KMS-11 (cell line): ENCODE results near the gene SRGAP2C.
"Not testable (repeated sequence)": the region's sequence is repeated elsewhere in the genome, so short reads cannot be mapped to it uniquely, and the experiment has no call there.

ENCODE experiments used
- H2AFZ ChIP-seq: fragments of 200-600 bp; sonication (generic); 2 replicates; pipeline ENCODE4 v1.6.1; 2016; ENCODE audit warnings: antibody characterized with exemption, mixed run types, low read depth
- H3K27ac ChIP-seq: fragments of 200-600 bp; sonication (generic); 2 replicates; pipeline ENCODE4 v1.6.1; 2016; ENCODE audit warnings: mild to moderate bottlenecking, mixed run types
- H3K27me3 ChIP-seq: fragments of 200-600 bp; sonication (generic); 2 replicates; pipeline ENCODE4 v1.6.1; 2017; ENCODE audit warnings: mild to moderate bottlenecking, low read depth, mixed run types, moderate library complexity; ENCODE audit not compliant: insufficient read depth
- H3K36me3 ChIP-seq: fragments of 200-600 bp; sonication (generic); 2 replicates; pipeline ENCODE4 v1.6.1; 2017; ENCODE audit warnings: mild to moderate bottlenecking, mixed run types; ENCODE audit not compliant: insufficient read depth
- H3K4me1 ChIP-seq: fragments of 200-600 bp; sonication (generic); 2 replicates; pipeline ENCODE4 v1.6.1; 2016; ENCODE audit warnings: mild to moderate bottlenecking, low read depth, mixed run types; ENCODE audit not compliant: poor library complexity, severe bottlenecking
- H3K4me2 ChIP-seq: fragments of 200-600 bp; sonication (generic); 2 replicates; pipeline ENCODE4 v1.7.0; 2016; ENCODE audit warnings: mild to moderate bottlenecking, mixed run types
- H3K4me3 ChIP-seq: fragments of 200-600 bp; sonication (generic); IDR thresholded peaks from 2 replicates; pipeline ENCODE4 v1.6.1; 2017; ENCODE audit warnings: low read depth, low read length, mixed read lengths; ENCODE audit not compliant: insufficient read depth
- H3K79me2 ChIP-seq: fragments of 200-600 bp; sonication (generic); 2 replicates; pipeline ENCODE4 v1.6.1; 2016; ENCODE audit warnings: low read depth, mixed run types; ENCODE audit not compliant: insufficient read depth
- H3K9ac ChIP-seq: fragments of 200-600 bp; sonication (generic); 2 replicates; pipeline ENCODE4 v1.6.1; 2016; ENCODE audit warnings: mild to moderate bottlenecking, mixed run types
- H4K20me1 ChIP-seq: fragments of 200-600 bp; sonication (generic); 2 replicates; pipeline ENCODE4 v1.6.1; 2016; ENCODE audit warnings: mild to moderate bottlenecking, mixed run types; ENCODE audit not compliant: insufficient read depth

Gene SRGAP2C

DNA sequence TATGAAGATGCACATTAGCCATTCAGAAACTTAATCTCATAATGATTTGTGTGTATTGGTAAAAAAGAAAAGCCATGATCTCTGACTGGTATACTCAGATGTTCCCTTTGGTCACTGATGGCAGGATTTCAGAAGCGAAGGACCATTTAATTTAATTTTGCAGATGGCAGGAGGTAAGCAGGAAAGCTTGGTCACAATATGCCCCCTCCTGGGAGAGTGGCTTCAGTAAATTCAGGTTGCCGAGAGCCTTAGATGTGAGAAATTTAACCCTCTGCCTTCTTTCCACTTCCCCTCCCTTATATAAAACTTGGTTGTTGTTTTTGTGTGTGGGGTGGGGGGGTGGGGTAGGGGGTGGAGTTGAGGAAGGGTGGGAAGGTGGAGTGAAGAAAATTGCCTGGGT, 72.9 kb downstream of the SRGAP2C start:
- not testable (repeated sequence) for H3K9ac ChIP-seq, H2AFZ ChIP-seq, H3K4me1 ChIP-seq, H3K27ac ChIP-seq, H3K36me3 ChIP-seq, H3K27me3 ChIP-seq, H4K20me1 ChIP-seq, H3K4me2 ChIP-seq, H3K79me2 ChIP-seq, H3K4me3 ChIP-seq

- not testable (repeated sequence) for H3K27ac ChIP-seq, H3K36me3 ChIP-seq, H4K20me1 ChIP-seq, H3K4me2 ChIP-seq, H2AFZ ChIP-seq, H3K27me3 ChIP-seq, H3K4me3 ChIP-seq, H3K9ac ChIP-seq, H3K4me1 ChIP-seq, H3K79me2 ChIP-seq
Measured at GRCh38 chr1:121258134-121258533, 73.4 kb downstream of the SRGAP2C start.

DNA sequence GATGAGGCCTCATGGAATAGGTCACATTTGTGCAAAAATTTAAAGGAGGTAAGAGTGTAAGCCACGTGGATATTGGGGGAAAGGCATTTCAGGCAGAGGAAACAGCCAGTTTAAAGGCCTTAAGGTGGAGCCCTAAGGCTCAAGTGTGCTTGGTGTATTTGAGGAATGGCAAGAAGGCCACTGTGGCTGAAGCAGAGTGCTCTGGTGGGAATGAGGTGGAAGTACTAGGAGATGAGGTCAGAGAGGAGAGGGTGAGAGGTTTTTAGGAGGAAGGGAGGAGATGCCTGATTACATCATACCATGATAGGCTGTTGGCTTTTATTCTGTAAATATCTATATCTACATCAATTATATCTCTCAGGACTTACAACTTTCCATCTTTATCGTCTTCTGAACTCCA, 75.4 kb downstream of the SRGAP2C start:
- H2AFZ ChIP-seq, H3K36me3 ChIP-seq, H4K20me1 ChIP-seq, H3K4me1 ChIP-seq, H3K27ac ChIP-seq, H3K27me3 ChIP-seq, H3K79me2 ChIP-seq, H3K4me2 ChIP-seq, H3K9ac ChIP-seq, H3K4me3 ChIP-seq: not testable (repeated sequence)

- H3K4me2 ChIP-seq, H3K36me3 ChIP-seq, H2AFZ ChIP-seq, H3K79me2 ChIP-seq, H3K27ac ChIP-seq, H4K20me1 ChIP-seq, H3K9ac ChIP-seq, H3K27me3 ChIP-seq, H3K4me3 ChIP-seq, H3K4me1 ChIP-seq: not testable (repeated sequence)
Measured at GRCh38 chr1:121262163-121262562, 77.4 kb downstream of the SRGAP2C start.

DNA sequence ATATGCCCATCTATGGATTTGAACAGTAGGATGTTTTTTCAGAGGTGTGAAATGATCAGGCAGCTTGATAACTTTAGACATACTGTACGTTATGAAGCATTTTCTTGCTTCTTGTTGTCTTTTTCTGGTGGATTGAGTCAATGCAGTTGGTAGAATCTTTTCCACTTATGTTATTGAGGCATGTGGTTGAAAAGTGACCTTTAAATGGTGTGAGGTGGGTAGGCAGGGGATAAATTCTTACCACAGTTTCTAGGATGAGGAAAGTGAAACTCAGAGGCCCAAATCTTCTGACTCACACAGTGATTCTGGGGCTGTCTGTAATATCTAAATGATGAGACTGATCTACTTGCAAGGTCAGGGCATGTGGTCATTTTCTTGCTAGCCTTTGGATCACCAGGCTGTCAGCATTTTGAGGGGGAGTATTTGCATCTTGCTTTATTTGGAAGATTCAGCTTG, 79.0 kb downstream of the SRGAP2C start:
- H3K4me1 ChIP-seq, H3K27ac ChIP-seq, H2AFZ ChIP-seq, H3K9ac ChIP-seq, H3K36me3 ChIP-seq, H3K4me2 ChIP-seq, H3K27me3 ChIP-seq, H3K79me2 ChIP-seq, H4K20me1 ChIP-seq, H3K4me3 ChIP-seq: not testable (repeated sequence)

GRCh38 chr1:121267072-121267471, 82.3 kb downstream of the SRGAP2C start:
- H3K4me2 ChIP-seq, H2AFZ ChIP-seq: not testable (repeated sequence)

GRCh38 chr1:121269309-121269708, 84.5 kb downstream of the SRGAP2C start:
- H3K9ac ChIP-seq, H3K4me3 ChIP-seq, H3K27me3 ChIP-seq, H4K20me1 ChIP-seq, H3K4me2 ChIP-seq, H3K4me1 ChIP-seq, H3K36me3 ChIP-seq, H3K27ac ChIP-seq, H2AFZ ChIP-seq, H3K79me2 ChIP-seq: not testable (repeated sequence)

More at GRCh38 chr1:121267072-121267471, 82.3 kb downstream of the SRGAP2C start:
- not testable (repeated sequence) for H3K36me3 ChIP-seq, H3K4me1 ChIP-seq, H3K79me2 ChIP-seq, H3K27me3 ChIP-seq, H3K4me3 ChIP-seq, H3K27ac ChIP-seq, H4K20me1 ChIP-seq, H3K9ac ChIP-seq

DNA sequence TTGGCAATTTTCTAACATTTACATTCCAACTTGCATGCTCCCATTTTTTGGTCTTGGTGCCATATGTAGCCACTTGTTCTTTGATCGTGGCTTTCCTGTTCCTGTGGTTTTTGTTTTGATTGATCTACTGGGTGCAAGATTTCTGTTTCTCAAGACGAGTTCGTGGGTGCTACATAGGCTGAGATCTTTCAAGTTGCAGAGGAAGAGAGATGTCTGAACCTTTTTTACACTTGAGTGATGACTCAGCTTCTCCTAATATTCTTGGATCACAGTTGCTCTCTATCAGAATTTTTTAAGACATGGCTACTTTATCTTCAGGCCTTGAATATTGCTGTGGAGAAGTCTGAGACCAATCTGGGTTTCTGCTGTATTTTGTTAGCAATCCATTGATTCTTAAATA, 85.2 kb downstream of the SRGAP2C start:
- H3K4me1 ChIP-seq, H3K4me3 ChIP-seq, H3K79me2 ChIP-seq, H3K4me2 ChIP-seq, H3K9ac ChIP-seq, H2AFZ ChIP-seq, H3K36me3 ChIP-seq, H4K20me1 ChIP-seq, H3K27ac ChIP-seq, H3K27me3 ChIP-seq: not testable (repeated sequence)

DNA sequence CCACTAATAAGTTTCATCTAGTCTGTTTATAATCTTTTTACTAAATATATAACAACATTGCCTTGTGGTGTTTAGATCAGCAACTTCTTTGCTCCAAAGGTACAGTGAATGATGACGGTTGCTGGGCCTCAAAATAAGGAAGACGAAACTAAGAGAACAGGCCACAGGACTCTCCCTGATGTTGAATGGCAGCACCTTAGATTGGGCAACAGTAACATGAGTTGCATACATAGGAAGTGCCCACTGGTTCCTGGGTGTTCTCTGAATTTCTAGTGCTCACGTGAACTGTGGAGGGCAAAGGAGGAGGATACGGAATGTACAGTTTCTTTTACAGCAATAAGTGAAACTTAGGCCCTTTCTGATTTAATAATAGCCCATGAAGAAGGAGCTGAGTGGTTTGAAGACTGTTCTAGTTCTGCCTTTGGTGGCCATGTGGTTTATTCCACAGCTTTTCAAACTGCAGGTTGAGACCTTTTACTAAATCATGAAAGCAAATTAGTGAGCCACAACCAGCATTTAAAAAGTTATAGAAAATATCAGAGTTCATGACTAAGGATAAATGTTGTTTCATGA, 86.5 kb downstream of the SRGAP2C start:
- not testable (repeated sequence) for H3K27me3 ChIP-seq, H3K36me3 ChIP-seq, H3K27ac ChIP-seq, H3K4me3 ChIP-seq, H3K4me1 ChIP-seq, H4K20me1 ChIP-seq, H2AFZ ChIP-seq, H3K79me2 ChIP-seq, H3K4me2 ChIP-seq, H3K9ac ChIP-seq

GRCh38 chr1:121275435-121275834, 90.7 kb downstream of the SRGAP2C start:
- H3K27ac ChIP-seq, H3K4me1 ChIP-seq, H3K79me2 ChIP-seq, H2AFZ ChIP-seq, H3K9ac ChIP-seq, H3K4me3 ChIP-seq, H3K36me3 ChIP-seq, H4K20me1 ChIP-seq, H3K27me3 ChIP-seq, H3K4me2 ChIP-seq: not testable (repeated sequence)

- not testable (repeated sequence) for H2AFZ ChIP-seq, H3K9ac ChIP-seq, H3K27ac ChIP-seq, H3K36me3 ChIP-seq, H3K4me1 ChIP-seq, H3K4me3 ChIP-seq, H3K4me2 ChIP-seq, H3K27me3 ChIP-seq, H3K79me2 ChIP-seq, H4K20me1 ChIP-seq
Measured at GRCh38 chr1:121278202-121278601, 93.4 kb downstream of the SRGAP2C start.
